SK-N-SH treated with all-trans-retinoic acid at 6 μM for 48 hours (cell line): Measurements from ENCODE around the gene PPARD.

Source experiments
- ATAC-seq: fragments of 200-7000 bp; cut with Tn5 transposase; 3 replicates; pipeline ENCODE4 v1.9.1; 2020; ENCODE audit warnings: mild to moderate bottlenecking, moderate library complexity
- ARNTL ChIP-seq: fragments of 450-650 bp; formaldehyde crosslinking; IDR thresholded peaks from 2 replicates; pipeline ENCODE4 v1.5.0; 2020; ENCODE audit warnings: low read depth, mild to moderate bottlenecking, moderate library complexity, borderline replicate concordance
- CSDC2 ChIP-seq: fragments of 250-450 bp; sonication (Bioruptor Pico); IDR thresholded peaks from 2 replicates; pipeline ENCODE4 v1.5.0; 2020; ENCODE audit warnings: mild to moderate bottlenecking, moderate library complexity
- CSRNP3 ChIP-seq: fragments of 250-450 bp; sonication (Bioruptor Pico); IDR thresholded peaks from 2 replicates; pipeline ENCODE4 v1.5.1; 2021; ENCODE audit warnings: mild to moderate bottlenecking, moderate library complexity
- ESRRG ChIP-seq: fragments of 250-450 bp; sonication (Bioruptor Pico); IDR thresholded peaks from 2 replicates; pipeline ENCODE4 v1.6.1; 2021; ENCODE audit warnings: mild to moderate bottlenecking
- GLIS3 ChIP-seq: fragments of 250-450 bp; sonication (Bioruptor Pico); IDR thresholded peaks from 2 replicates; pipeline ENCODE4 v1.5.0; 2020; ENCODE audit warnings: mild to moderate bottlenecking, moderate library complexity
- ISL1 ChIP-seq: fragments of 250-450 bp; sonication (Bioruptor Pico); IDR thresholded peaks from 2 replicates; pipeline ENCODE4 v2.1.2; 2022; ENCODE audit warnings: mild to moderate bottlenecking, moderate library complexity
- OSR1 ChIP-seq: fragments of 250-450 bp; sonication (Bioruptor Pico); IDR thresholded peaks from 2 replicates; pipeline ENCODE4 v1.8.0; 2022; ENCODE audit warnings: moderate library complexity, mild to moderate bottlenecking, inconsistent platforms
- PPARA ChIP-seq: fragments of 250-450 bp; sonication (Bioruptor Pico); IDR thresholded peaks from 2 replicates; pipeline ENCODE4 v1.5.0; 2020; ENCODE audit warnings: mild to moderate bottlenecking, borderline replicate concordance
- RARB ChIP-seq: fragments of 250-450 bp; sonication (Bioruptor Pico); IDR thresholded peaks from 2 replicates; pipeline ENCODE4 v1.8.0; 2021; ENCODE audit warnings: mild to moderate bottlenecking, moderate library complexity
- SNAI2 ChIP-seq: fragments of 250-450 bp; sonication (Bioruptor Pico); IDR thresholded peaks from 2 replicates; pipeline ENCODE4 v1.5.0; 2020; ENCODE audit warnings: mild to moderate bottlenecking, moderate library complexity
- TCF4 ChIP-seq: fragments of 250-450 bp; sonication (Bioruptor Pico); IDR thresholded peaks from 2 replicates; pipeline ENCODE4 v1.8.0; 2021; ENCODE audit warnings: mild to moderate bottlenecking, moderate library complexity, borderline replicate concordance
- TOX ChIP-seq: fragments of 250-450 bp; sonication (Bioruptor Pico); IDR thresholded peaks from 2 replicates; pipeline ENCODE4 v1.8.0; 2021; ENCODE audit warnings: mild to moderate bottlenecking, moderate library complexity, borderline replicate concordance
- TSHZ2 ChIP-seq: fragments of 250-450 bp; sonication (Bioruptor Pico); IDR thresholded peaks from 2 replicates; pipeline ENCODE4 v1.5.0; 2020; ENCODE audit warnings: mild to moderate bottlenecking, moderate library complexity
- ZC3H10 ChIP-seq: fragments of 250-450 bp; sonication (Bioruptor Pico); IDR thresholded peaks from 2 replicates; pipeline ENCODE4 v1.5.1; 2021; ENCODE audit warnings: mild to moderate bottlenecking, moderate library complexity
- ZFP3 ChIP-seq: fragments of 250-450 bp; sonication (Bioruptor Pico); IDR thresholded peaks from 2 replicates; pipeline ENCODE4 v1.5.0; 2020; ENCODE audit warnings: mild to moderate bottlenecking, moderate library complexity
- ZFP30 ChIP-seq: fragments of 450-650 bp; formaldehyde crosslinking; IDR thresholded peaks from 2 replicates; pipeline ENCODE4 v1.5.0; 2022; ENCODE audit warnings: mild to moderate bottlenecking, moderate library complexity
- ZNF565 ChIP-seq: fragments of 450-650 bp; formaldehyde crosslinking; conservative IDR thresholded peaks from 2 replicates; pipeline ENCODE4 v1.5.0; 2020; ENCODE audit warnings: low read depth, mild to moderate bottlenecking, moderate library complexity
- ZNF70 ChIP-seq: fragments of 450-650 bp; formaldehyde crosslinking; IDR thresholded peaks from 2 replicates; pipeline ENCODE4 v1.5.0; 2020; ENCODE audit warnings: mild to moderate bottlenecking, moderate library complexity
- TF ChIP-seq, protein P1 (sequence below): fragments of 250-450 bp; sonication (Bioruptor Pico); IDR thresholded peaks from 2 replicates; pipeline ENCODE4 v1.5.1; 2020; ENCODE audit warnings: low read depth, mild to moderate bottlenecking, moderate library complexity
- TF ChIP-seq, protein P2 (sequence below): fragments of 250-450 bp; sonication (Bioruptor Pico); IDR thresholded peaks from 2 replicates; pipeline ENCODE4 v1.8.0; 2021; ENCODE audit warnings: low read depth, mild to moderate bottlenecking, moderate library complexity, borderline replicate concordance
- TF ChIP-seq, protein P3 (sequence below): fragments of 250-450 bp; sonication (Bioruptor Pico); IDR thresholded peaks from 2 replicates; pipeline ENCODE4 v1.8.0; 2020; ENCODE audit warnings: mild to moderate bottlenecking, moderate library complexity, borderline replicate concordance

Gene PPARD

DNA sequence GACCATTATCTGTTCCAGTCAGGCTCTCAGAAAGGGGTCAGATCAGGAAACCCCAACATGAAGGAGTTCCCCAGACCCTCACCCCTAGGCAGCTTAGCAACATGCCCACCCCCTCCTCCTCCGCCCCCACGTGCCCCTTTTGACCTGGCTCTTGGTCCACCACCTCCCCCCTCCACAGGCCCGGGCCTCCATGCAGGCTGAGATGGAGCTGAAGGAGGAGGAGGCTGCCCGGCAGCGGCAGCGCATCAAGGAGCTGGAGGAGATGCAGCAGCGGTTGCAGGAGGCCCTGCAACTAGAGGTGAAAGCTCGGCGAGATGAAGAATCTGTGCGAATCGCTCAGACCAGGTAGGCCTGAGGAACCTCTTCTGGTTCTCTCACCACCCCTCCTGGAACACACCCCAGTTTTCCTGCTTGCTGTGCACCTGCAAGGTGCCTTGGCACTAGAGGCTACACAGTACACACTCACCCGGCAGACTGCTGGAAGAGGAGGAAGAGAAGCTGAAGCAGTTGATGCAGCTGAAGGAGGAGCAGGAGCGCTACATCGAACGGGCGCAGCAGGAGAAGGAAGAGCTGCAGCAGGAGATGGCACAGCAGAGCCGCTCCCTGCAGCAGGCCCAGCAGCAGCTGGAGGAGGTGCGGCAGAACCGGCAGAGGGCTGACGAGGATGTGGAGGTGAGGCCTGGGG is 22.9 kb upstream of the PPARD start:
- no peak for ATAC-seq

DNA sequence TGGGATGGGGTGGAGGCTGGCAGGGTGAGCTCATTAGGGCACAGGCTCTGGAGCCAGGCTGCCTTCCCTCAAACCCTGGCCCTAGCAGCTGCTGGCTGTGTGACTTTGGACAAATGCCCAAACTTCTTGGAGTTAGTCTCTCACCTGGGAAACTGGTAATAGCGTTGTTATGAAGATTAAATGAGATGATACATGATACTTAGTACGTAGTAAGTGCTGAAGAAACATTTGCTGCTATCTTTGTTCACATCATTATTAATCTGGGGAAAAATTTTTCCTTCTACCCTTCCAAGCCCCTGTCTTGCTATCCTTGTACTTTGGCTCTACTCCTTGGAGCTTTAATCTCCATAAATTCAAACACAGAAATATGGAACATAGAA is 22.3 kb upstream of the PPARD start:
- no peak for ATAC-seq
- TF ChIP-seq OSR1 (CRISPR knock-in tag): no peak
- TF ChIP-seq ZFP30 (CRISPR knock-in tag): no peak
- TF ChIP-seq ISL1 (CRISPR knock-in tag): no peak
- no peak for TF ChIP-seq GLIS3 (CRISPR knock-in tag)
- TF ChIP-seq ZC3H10: no peak
- no peak for TF ChIP-seq ZFP3 (CRISPR knock-in tag)
- TF ChIP-seq, protein P1, sequence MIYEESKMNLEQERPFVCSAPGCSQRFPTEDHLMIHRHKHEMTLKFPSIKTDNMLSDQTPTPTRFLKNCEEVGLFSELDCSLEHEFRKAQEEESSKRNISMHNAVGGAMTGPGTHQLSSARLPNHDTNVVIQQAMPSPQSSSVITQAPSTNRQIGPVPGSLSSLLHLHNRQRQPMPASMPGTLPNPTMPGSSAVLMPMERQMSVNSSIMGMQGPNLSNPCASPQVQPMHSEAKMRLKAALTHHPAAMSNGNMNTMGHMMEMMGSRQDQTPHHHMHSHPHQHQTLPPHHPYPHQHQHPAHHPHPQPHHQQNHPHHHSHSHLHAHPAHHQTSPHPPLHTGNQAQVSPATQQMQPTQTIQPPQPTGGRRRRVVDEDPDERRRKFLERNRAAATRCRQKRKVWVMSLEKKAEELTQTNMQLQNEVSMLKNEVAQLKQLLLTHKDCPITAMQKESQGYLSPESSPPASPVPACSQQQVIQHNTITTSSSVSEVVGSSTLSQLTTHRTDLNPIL: no peak
- TF ChIP-seq RARB: no peak
- TF ChIP-seq, protein P2, sequence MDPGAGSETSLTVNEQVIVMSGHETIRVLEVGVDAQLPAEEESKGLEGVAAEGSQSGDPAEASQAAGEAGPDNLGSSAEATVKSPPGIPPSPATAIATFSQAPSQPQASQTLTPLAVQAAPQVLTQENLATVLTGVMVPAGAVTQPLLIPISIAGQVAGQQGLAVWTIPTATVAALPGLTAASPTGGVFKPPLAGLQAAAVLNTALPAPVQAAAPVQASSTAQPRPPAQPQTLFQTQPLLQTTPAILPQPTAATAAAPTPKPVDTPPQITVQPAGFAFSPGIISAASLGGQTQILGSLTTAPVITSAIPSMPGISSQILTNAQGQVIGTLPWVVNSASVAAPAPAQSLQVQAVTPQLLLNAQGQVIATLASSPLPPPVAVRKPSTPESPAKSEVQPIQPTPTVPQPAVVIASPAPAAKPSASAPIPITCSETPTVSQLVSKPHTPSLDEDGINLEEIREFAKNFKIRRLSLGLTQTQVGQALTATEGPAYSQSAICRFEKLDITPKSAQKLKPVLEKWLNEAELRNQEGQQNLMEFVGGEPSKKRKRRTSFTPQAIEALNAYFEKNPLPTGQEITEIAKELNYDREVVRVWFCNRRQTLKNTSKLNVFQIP (CRISPR knock-in tag): no peak
- TF ChIP-seq, protein P3, sequence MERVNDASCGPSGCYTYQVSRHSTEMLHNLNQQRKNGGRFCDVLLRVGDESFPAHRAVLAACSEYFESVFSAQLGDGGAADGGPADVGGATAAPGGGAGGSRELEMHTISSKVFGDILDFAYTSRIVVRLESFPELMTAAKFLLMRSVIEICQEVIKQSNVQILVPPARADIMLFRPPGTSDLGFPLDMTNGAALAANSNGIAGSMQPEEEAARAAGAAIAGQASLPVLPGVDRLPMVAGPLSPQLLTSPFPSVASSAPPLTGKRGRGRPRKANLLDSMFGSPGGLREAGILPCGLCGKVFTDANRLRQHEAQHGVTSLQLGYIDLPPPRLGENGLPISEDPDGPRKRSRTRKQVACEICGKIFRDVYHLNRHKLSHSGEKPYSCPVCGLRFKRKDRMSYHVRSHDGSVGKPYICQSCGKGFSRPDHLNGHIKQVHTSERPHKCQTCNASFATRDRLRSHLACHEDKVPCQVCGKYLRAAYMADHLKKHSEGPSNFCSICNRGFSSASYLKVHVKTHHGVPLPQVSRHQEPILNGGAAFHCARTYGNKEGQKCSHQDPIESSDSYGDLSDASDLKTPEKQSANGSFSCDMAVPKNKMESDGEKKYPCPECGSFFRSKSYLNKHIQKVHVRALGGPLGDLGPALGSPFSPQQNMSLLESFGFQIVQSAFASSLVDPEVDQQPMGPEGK (CRISPR knock-in tag): no peak
- TF ChIP-seq ESRRG (CRISPR knock-in tag): no peak
- TF ChIP-seq ZNF70 (CRISPR knock-in tag): no peak
- no peak for TF ChIP-seq TCF4 (CRISPR knock-in tag)
- no peak for TF ChIP-seq PPARA (CRISPR knock-in tag)
- no peak for TF ChIP-seq ZNF565 (CRISPR knock-in tag)
- TF ChIP-seq ARNTL (CRISPR knock-in tag): no peak
- no peak for TF ChIP-seq TOX (CRISPR knock-in tag)
- no peak for TF ChIP-seq CSDC2 (CRISPR knock-in tag)
- no peak for TF ChIP-seq TSHZ2 (CRISPR knock-in tag)
- TF ChIP-seq CSRNP3 (CRISPR knock-in tag): no peak

More for the DNA sequence above, 22.9 kb upstream of the PPARD start:
- no peak for TF ChIP-seq ZNF565 (CRISPR knock-in tag)

DNA sequence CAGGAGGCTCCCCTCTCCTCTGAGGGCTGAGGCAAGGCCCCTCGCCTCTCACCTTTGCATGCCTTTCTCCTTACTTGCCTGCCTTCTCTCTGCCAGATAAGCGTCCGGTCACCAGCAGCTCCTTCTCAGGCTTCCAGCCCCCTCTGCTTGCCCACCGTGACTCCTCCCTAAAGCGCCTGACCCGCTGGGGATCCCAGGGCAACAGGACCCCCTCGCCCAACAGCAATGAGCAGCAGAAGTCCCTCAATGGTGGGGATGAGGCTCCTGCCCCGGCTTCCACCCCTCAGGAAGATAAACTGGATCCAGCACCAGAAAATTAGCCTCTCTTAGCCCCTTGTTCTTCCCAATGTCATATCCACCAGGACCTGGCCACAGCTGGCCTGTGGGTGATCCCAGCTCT is 21.3 kb upstream of the PPARD start:
- TF ChIP-seq TCF4 (CRISPR knock-in tag): no peak
- no peak for TF ChIP-seq SNAI2
- no peak for TF ChIP-seq CSRNP3 (CRISPR knock-in tag)
- no peak for TF ChIP-seq RARB
- TF ChIP-seq TOX (CRISPR knock-in tag): no peak
- TF ChIP-seq, protein P1: no peak
- TF ChIP-seq ZNF70 (CRISPR knock-in tag): no peak
- TF ChIP-seq CSDC2 (CRISPR knock-in tag): no peak
- TF ChIP-seq, protein P3 (CRISPR knock-in tag): no peak
- no peak for TF ChIP-seq GLIS3 (CRISPR knock-in tag)
- no peak for TF ChIP-seq ZFP30 (CRISPR knock-in tag)
- no peak for TF ChIP-seq ZNF565 (CRISPR knock-in tag)
- no peak for ATAC-seq
